ENCODE measurements around the gene UBE2Q2. TPM values are rescaled to one million over a fixed set of nuclear protein-coding genes. Genes with fewer than 3 reads are reported as not detected.

UBE2Q2 gene
- total and polyA plus RNA-seq, 2 of the 4 experiments (the other 2 are of a cell fraction), result 18.0 to 28.9 TPM

DNA sequence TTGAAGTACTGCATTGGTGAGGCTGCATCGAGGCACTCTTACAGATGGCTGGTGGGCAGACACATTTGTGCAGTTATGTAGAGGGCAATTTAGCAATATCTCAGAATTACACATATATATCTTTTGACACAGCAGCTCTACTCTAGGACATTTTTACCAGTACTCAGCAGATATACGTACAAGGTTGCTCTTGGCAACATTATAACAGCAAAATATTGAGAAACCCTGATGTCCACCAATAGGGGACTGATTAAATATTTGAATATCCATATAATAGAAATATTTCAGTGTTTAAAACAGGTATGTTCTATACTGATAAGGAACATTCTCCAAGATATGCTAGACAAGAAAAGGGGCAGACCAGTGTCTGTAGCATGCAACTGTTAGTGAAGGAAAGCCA, 52.5 kb downstream of the UBE2Q2 start:
- dilution Hi-C loops (cut with HindIII; ENCODE audit: low sequenced_read_pairs, unreplicated experiment), result no loop called here
- WGBS, 2 experiments (ENCODE audit: extremely low coverage in 2 of 2, insufficient read length in 1 of 2), result no CpG with 5 or more reads among the region's 2 CpGs
- Histone ChIP-seq H3K27me3 (ENCODE audit: control insufficient read depth, insufficient read depth, low read length) (no peaks in the 10 kb centered on the region), H2AFZ (replicated peaks; ENCODE audit: low read length, poor library complexity) (no peak overlapping the region), H3K14ac (replicated peaks; ENCODE audit: low read depth, low read length) (no peak overlapping the region), H3K4me2 (ENCODE audit: low read depth, low read length) (no peak overlapping the region), H3K4me1 (ENCODE audit: control insufficient read depth, insufficient read depth, low read length) (peaks cover 7% of the 10 kb centered on the region), H4K8ac (ENCODE audit: low read depth in 2 of 2, low read length in 2 of 2) (no peak overlapping the region), H2BK15ac (ENCODE audit: low read depth, low read length) (no peak overlapping the region), H3K4me3 (ENCODE audit: insufficient read depth, low read depth, low read length) (no peak overlapping the region), H3K9ac (ENCODE audit: low read depth, low read length) (no peak overlapping the region), H3K56ac (ENCODE audit: extremely low read depth, insufficient read depth, low read length) (no peak overlapping the region), H4K91ac (ENCODE audit: insufficient read depth, low read depth, low read length) (no peak overlapping the region), H3K36me3 (ENCODE audit: control insufficient read depth, insufficient read depth, low read length) (peaks cover 12% of the 10 kb centered on the region), H3K9me3 (ENCODE audit: control insufficient read depth, insufficient read depth, low read length) (no peaks in the 10 kb centered on the region), H3K18ac (ENCODE audit: low read depth, low read length) (no peak overlapping the region), H2BK5ac (ENCODE audit: low read depth, low read length, poor library complexity, severe bottlenecking) (no peak overlapping the region), H2BK120ac (ENCODE audit: low read depth, low read length) (no peak overlapping the region), H3K23ac (ENCODE audit: low read depth, low read length) (no peak overlapping the region), H3K27ac (ENCODE audit: insufficient read depth, low read length) (no peak overlapping the region), H3K4ac (ENCODE audit: low read depth, low read length) (no peak overlapping the region), H3K9me1 (ENCODE audit: insufficient read depth, low read length) (peaks cover 6% of the 10 kb centered on the region; the same call in 1 of the 2 replicates), H2AK5ac (ENCODE audit: low read depth, low read length) (no peak overlapping the region), H4K20me1 (ENCODE audit: insufficient read depth, low read length) (peaks cover 4% of the 10 kb centered on the region; the same call in 1 of the 2 replicates), H2AK9ac (replicated peaks; ENCODE audit: low read depth, low read length, poor library complexity) (no peak overlapping the region), H3K79me1 (ENCODE audit: low read depth in 1 of 2, low read length in 2 of 2) (peaks cover 8 to 22% of the 10 kb centered on the region in 2 experiments; a peak in 3 of 4 replicates), H4K5ac (ENCODE audit: low read depth, low read length) (no peak overlapping the region), H2BK20ac (ENCODE audit: low read depth, low read length) (no peak overlapping the region)
- TF ChIP-seq, protein P1, sequence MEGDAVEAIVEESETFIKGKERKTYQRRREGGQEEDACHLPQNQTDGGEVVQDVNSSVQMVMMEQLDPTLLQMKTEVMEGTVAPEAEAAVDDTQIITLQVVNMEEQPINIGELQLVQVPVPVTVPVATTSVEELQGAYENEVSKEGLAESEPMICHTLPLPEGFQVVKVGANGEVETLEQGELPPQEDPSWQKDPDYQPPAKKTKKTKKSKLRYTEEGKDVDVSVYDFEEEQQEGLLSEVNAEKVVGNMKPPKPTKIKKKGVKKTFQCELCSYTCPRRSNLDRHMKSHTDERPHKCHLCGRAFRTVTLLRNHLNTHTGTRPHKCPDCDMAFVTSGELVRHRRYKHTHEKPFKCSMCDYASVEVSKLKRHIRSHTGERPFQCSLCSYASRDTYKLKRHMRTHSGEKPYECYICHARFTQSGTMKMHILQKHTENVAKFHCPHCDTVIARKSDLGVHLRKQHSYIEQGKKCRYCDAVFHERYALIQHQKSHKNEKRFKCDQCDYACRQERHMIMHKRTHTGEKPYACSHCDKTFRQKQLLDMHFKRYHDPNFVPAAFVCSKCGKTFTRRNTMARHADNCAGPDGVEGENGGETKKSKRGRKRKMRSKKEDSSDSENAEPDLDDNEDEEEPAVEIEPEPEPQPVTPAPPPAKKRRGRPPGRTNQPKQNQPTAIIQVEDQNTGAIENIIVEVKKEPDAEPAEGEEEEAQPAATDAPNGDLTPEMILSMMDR (conservative IDR thresholded peaks at IDR 0.05; ENCODE audit: low read depth, low read length), result no peak
- TF ChIP-seq MAZ (IDR thresholded peaks at IDR 0.05; ENCODE audit: borderline replicate concordance, low read depth, low read length), result no peak
- no peak for TF ChIP-seq POLR2A (IDR thresholded peaks at IDR 0.05; ENCODE audit: low read depth, low read length)
- no peak for TF ChIP-seq MAFK (IDR thresholded peaks at IDR 0.05; ENCODE audit: low read depth, low read length)
- no peak for TF ChIP-seq CEBPB (IDR thresholded peaks at IDR 0.05; ENCODE audit: low read depth, low read length)
- TF ChIP-seq SMC3 (IDR thresholded peaks at IDR 0.05; ENCODE audit: low read depth, low read length), result no peak
- TF ChIP-seq RFX5 (IDR thresholded peaks at IDR 0.05; ENCODE audit: low read depth, low read length), result no peak
- no peak for TF ChIP-seq CHD1 (IDR thresholded peaks at IDR 0.05; ENCODE audit: low read depth, low read length)
- no peak for TF ChIP-seq RCOR1 (IDR thresholded peaks at IDR 0.05; ENCODE audit: insufficient replicate concordance, low read length)
- no peak for TF ChIP-seq BHLHE40 (IDR thresholded peaks at IDR 0.05; ENCODE audit: low read depth, low read length)
- TF ChIP-seq, protein P2, sequence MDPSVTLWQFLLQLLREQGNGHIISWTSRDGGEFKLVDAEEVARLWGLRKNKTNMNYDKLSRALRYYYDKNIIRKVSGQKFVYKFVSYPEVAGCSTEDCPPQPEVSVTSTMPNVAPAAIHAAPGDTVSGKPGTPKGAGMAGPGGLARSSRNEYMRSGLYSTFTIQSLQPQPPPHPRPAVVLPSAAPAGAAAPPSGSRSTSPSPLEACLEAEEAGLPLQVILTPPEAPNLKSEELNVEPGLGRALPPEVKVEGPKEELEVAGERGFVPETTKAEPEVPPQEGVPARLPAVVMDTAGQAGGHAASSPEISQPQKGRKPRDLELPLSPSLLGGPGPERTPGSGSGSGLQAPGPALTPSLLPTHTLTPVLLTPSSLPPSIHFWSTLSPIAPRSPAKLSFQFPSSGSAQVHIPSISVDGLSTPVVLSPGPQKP (IDR thresholded peaks at IDR 0.05; ENCODE audit: borderline replicate concordance, low read depth, low read length), result no peak
- no peak for TF ChIP-seq NFE2L2 (IDR thresholded peaks at IDR 0.05; ENCODE audit: low read depth, low read length)
- no peak for TF ChIP-seq RAD21 (IDR thresholded peaks at IDR 0.05; ENCODE audit: low read length)
- no peak for TF ChIP-seq MXI1 (IDR thresholded peaks at IDR 0.05; ENCODE audit: borderline replicate concordance, low read depth, low read length)
- TF ChIP-seq, protein P3, sequence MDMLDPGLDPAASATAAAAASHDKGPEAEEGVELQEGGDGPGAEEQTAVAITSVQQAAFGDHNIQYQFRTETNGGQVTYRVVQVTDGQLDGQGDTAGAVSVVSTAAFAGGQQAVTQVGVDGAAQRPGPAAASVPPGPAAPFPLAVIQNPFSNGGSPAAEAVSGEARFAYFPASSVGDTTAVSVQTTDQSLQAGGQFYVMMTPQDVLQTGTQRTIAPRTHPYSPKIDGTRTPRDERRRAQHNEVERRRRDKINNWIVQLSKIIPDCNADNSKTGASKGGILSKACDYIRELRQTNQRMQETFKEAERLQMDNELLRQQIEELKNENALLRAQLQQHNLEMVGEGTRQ (IDR thresholded peaks at IDR 0.05; ENCODE audit: low read depth, low read length), result no peak
- no peak for TF ChIP-seq FOS (IDR thresholded peaks at IDR 0.05; ENCODE audit: low read depth, low read length)
- intact Hi-C loops (cut with micrococcal nuclease), result no loop called here
- ATAC-seq (ENCODE audit: low read depth) (no peak), DNase-seq (no peak)
- ChIA-PET POLR2A (ENCODE audit: unreplicated experiment) (interaction anchor here (0.6 kb wide), 1 partner anchor 55 kb away, joined by 4 read pairs; no protein-coding TSS in a partner anchor), CTCF (no interaction called here)
- in situ Hi-C loops (cut with MboI; ENCODE audit: low sequenced_read_pairs), result no loop called here
- BruUV-seq (replicated peaks), result no TSS peak
